Gastroesophageal sphincter (tissue), 4 donors: Measurements from ENCODE around the gene SF3B4. TPM values are rescaled to one million over a fixed set of nuclear protein-coding genes. Genes with fewer than 3 reads are reported as not detected.
A peak's percentile ranks its signal among the peaks of the same experiment; 100 is the strongest.

Experiments used
- ATAC-seq: fragments of 150-250 bp; one replicate; pipeline ENCODE4 v1.9.1; 2016; ENCODE audit warnings: mild to moderate bottlenecking, moderate library complexity
- H3K27ac ChIP-seq, 4 donors: fragments of 200-600 bp; sonication (generic) in 3 of 4; 1 replicate in 3 of 4; 2 replicates in 1 of 4; pipeline ENCODE4 v1.5.1; 2016 to 2019
- H3K27me3 ChIP-seq: fragments of 200-600 bp; sonication (generic); one replicate; pipeline ENCODE4 v1.5.1; 2019
- H3K36me3 ChIP-seq, 2 donors: fragments of 200-600 bp; sonication (generic); one replicate each; pipeline ENCODE4 v1.5.1; 2019; ENCODE audit warnings: control low read depth in 1 of 2
- H3K4me1 ChIP-seq, 3 donors: fragments of 200-600 bp; sonication (generic); 1 replicate in 2 of 3; 2 replicates in 1 of 3; pipeline ENCODE4 v1.5.1; 2016 to 2019; ENCODE audit warnings: control low read depth in 2 of 3
- H3K4me3 ChIP-seq, 2 donors: fragments of 200-600 bp; sonication (generic); one replicate each; pipeline ENCODE4 v1.5.1; 2019; ENCODE audit warnings: mild to moderate bottlenecking in 1 of 2, moderate library complexity in 1 of 2
- H3K9me3 ChIP-seq, 3 donors: fragments of 200-600 bp; sonication (generic); one replicate each; pipeline ENCODE4 v1.5.1; 2017 to 2019; ENCODE audit warnings: control low read depth in 2 of 3
- CTCF ChIP-seq, 4 experiments: fragments of 200-600 bp in 2 of 4; fragments of 450-650 bp in 2 of 4; sonication (generic) in 1 of 4; IDR thresholded peaks; one replicate each; pipeline ENCODE4 v1.5.1; 2017 to 2019; ENCODE audit warnings: antibody characterized with exemption in 4 of 4, mild to moderate bottlenecking in 2 of 4, moderate library complexity in 2 of 4
- EP300 ChIP-seq: sonication (generic); formaldehyde crosslinking; IDR thresholded peaks from one replicate; pipeline ENCODE4 v1.6.1; 2017; ENCODE audit warnings: antibody characterized with exemption, mild to moderate bottlenecking
- POLR2A ChIP-seq, 2 donors: fragments of 450-650 bp; IDR thresholded peaks; one replicate each; pipeline ENCODE4 v1.6.1; 2017; ENCODE audit warnings: antibody characterized with exemption in 2 of 2, mild to moderate bottlenecking in 2 of 2, moderate library complexity in 1 of 2
- POLR2AphosphoS5 ChIP-seq: sonication (generic); formaldehyde crosslinking; IDR thresholded peaks from one replicate; pipeline ENCODE4 v1.6.1; 2017; ENCODE audit warnings: antibody characterized with exemption
- WGBS, 2 donors: methylation state at CpG; one replicate each; pipeline ENCODE4 v1.1.5; 2018; ENCODE audit warnings: low coverage in 1 of 2; 5-methylcytosine and 5-hydroxymethylcytosine counted together
- total RNA-seq, 4 donors: library from RNA; depleted of rRNA; stranded (reverse); fragments of >200 nt; gene quantifications; one replicate each; pipeline ENCODE4 v1.1.0, GENCODE V29; 2016

The SF3B4 gene
- total RNA-seq, 4 donors from 2014 or later = 9.7 to 17.9 (median 14.0) TPM

- peaks cover 0 to 21% of the 10 kb centered on the region in 2 donors for H3K36me3 ChIP-seq
- no peaks in the 10 kb centered on the region for H3K27me3 ChIP-seq
- H3K9me3 ChIP-seq = no peaks in the 10 kb centered on the region
- peak within 1 kb of the TSS; percentile 57 to 91 for H3K4me3 ChIP-seq
- H3K4me1 ChIP-seq = peaks cover 3 to 57% (median 16%) of the 10 kb centered on the region in 3 donors
- TF ChIP-seq POLR2A (IDR thresholded peaks at IDR 0.05) (no peak), POLR2AphosphoS5 (no peak), EP300 (no peak), CTCF (IDR thresholded peaks at IDR 0.05) (no peak)
- H3K27ac ChIP-seq = peak within 1 kb of the TSS; percentile 69 to 87 (median 80)
- ATAC-seq = peak; percentile 39
- WGBS, 2 donors = 6 to 14% methylated on average over 10 to 12 of the region's 18 CpGs
These were observed 8.8 kb upstream of the SF3B4 start, which contains the start of gene MTMR11 for GRCh38 chr1:149936170-149936991. Gene MTMR11 (minus strand): TSS chr1:149936879. CDS start chr1:149936647, 232 bp downstream.

- no peaks in the 10 kb centered on the region for H3K27me3 ChIP-seq
- no peaks in the 10 kb centered on the region for H3K9me3 ChIP-seq
- peaks cover under 1 to 50% (median 14%) of the 10 kb centered on the region in 3 donors for H3K4me1 ChIP-seq
- 61% methylated on average over 2 of the region's 2 CpGs; no CpG with 5 or more reads in 1 of the 2 donors for WGBS, 2 donors
- TF ChIP-seq POLR2A (IDR thresholded peaks at IDR 0.05) (no peak), CTCF (IDR thresholded peaks at IDR 0.05) (no peak), EP300 (no peak), POLR2AphosphoS5 (no peak)
- H3K27ac ChIP-seq = peak overlapping the region in 2 of 4 donors; percentile 81 to 87
- H3K36me3 ChIP-seq = peaks cover 0 to 42% of the 10 kb centered on the region in 2 donors
- H3K4me3 ChIP-seq = no peak overlapping the region
- ATAC-seq = no peak
These were observed 6.8 kb upstream of the SF3B4 start for GRCh38 chr1:149934356-149934755.

- TF ChIP-seq POLR2A (IDR thresholded peaks at IDR 0.05) (no peak), EP300 (no peak)
- peak overlapping the region in 1 of 4 donors; percentile 26 for H3K27ac ChIP-seq
- no peak overlapping the region for H3K4me3 ChIP-seq
- no peak for ATAC-seq
- no peaks in the 10 kb centered on the region for H3K9me3 ChIP-seq
- H3K4me1 ChIP-seq = peaks cover 0 to 46% (median 17%) of the 10 kb centered on the region in 3 donors
- no peaks in the 10 kb centered on the region for H3K27me3 ChIP-seq
- WGBS, 2 donors = 95 to 100% methylated on average over 1 to 4 of the region's 4 CpGs
- H3K36me3 ChIP-seq = peaks cover 0 to 45% of the 10 kb centered on the region in 2 donors
These were observed 5.6 kb upstream of the SF3B4 start for GRCh38 chr1:149933208-149933607.

GRCh38 chr1:149932474-149932873 lies 4.9 kb upstream of the SF3B4 start:
- peaks cover 0 to 40% (median 12%) of the 10 kb centered on the region in 3 donors for H3K4me1 ChIP-seq
- 90 to 94% methylated on average over 2 to 8 of the region's 8 CpGs for WGBS, 2 donors
- no peak for TF ChIP-seq POLR2AphosphoS5
- TF ChIP-seq CTCF (IDR thresholded peaks at IDR 0.05) = no peak
- TF ChIP-seq EP300 = no peak
- no peak for ATAC-seq
- no peak overlapping the region for H3K4me3 ChIP-seq
- H3K27ac ChIP-seq = no peak overlapping the region
- no peaks in the 10 kb centered on the region for H3K9me3 ChIP-seq
- H3K27me3 ChIP-seq = no peaks in the 10 kb centered on the region
- peaks cover 0 to 45% of the 10 kb centered on the region in 2 donors for H3K36me3 ChIP-seq

DNA sequence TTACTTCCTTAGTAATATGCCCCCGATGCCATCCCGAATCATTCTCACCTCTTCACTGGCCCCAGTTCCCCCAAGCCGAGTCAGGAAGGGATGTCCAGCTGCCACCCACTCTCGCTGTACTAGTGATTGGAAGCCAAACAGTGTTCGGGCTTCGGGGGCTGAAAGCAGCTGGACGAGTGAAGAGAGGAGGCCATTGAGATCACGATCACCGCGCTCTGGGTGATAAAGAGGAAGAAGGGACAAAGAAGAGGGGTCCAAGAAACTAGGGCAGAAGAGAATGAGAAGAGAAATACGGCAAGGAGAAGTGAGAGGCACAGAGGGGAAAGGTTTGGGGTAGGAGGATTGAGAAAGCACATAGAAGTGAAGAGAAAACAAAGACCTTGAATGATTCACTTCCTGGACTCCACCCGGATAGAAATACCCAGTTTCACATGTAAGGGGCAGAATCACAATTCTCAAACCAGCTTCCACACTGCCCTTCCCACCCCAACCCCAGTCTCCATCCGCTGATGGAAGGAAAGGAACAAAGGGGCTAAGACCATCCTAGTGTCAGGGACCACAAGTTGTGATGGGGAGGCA lies 3.7 kb upstream of the SF3B4 start:
- H3K4me1 ChIP-seq = peaks cover 0 to 40% (median 16%) of the 10 kb centered on the region in 3 donors
- TF ChIP-seq EP300 (no peak), CTCF (IDR thresholded peaks at IDR 0.05) (no peak), POLR2AphosphoS5 (no peak), POLR2A (IDR thresholded peaks at IDR 0.05) (no peak)
- 74% methylated on average over 4 of the region's 13 CpGs; no CpG with 5 or more reads in 1 of the 2 donors for WGBS, 2 donors
- H3K4me3 ChIP-seq = no peak overlapping the region
- H3K27me3 ChIP-seq = no peaks in the 10 kb centered on the region
- no peak for ATAC-seq
- peak overlapping the region in 1 of 4 donors; percentile 9 for H3K27ac ChIP-seq
- H3K9me3 ChIP-seq = no peaks in the 10 kb centered on the region
- peaks cover 0 to 51% of the 10 kb centered on the region in 2 donors for H3K36me3 ChIP-seq
